ENCODE measurements around the gene ZNF14.

Gene ZNF14

GRCh38 chr19:19737559-19738332 lies 4.8 kb upstream of the ZNF14 start:
- DNase-seq (ENCODE audit: low read depth), result no peak
- H3K4me3 ChIP-seq (ENCODE audit: low read length), result no peak overlapping the region
- no peak for TF ChIP-seq CTCF (conservative IDR thresholded peaks at IDR 0.05; ENCODE audit: low read depth, low read length)

- no peak for TF ChIP-seq CTCF (conservative IDR thresholded peaks at IDR 0.05; ENCODE audit: low read depth, low read length)
- H3K4me3 ChIP-seq (ENCODE audit: low read length), result no peak overlapping the region
- DNase-seq (ENCODE audit: low read depth), result no peak
These were observed 11.0 kb downstream of the ZNF14 start for GRCh38 chr19:19721896-19722295.

GRCh38 chr19:19719798-19720197 lies 13.1 kb downstream of the ZNF14 start:
- no peak for TF ChIP-seq CTCF (conservative IDR thresholded peaks at IDR 0.05; ENCODE audit: low read depth, low read length)
- no peak for DNase-seq (ENCODE audit: low read depth)
- no peak overlapping the region for H3K4me3 ChIP-seq (ENCODE audit: low read length)

GRCh38 chr19:19711934-19712828 lies 20.7 kb downstream of the ZNF14 start:
- TF ChIP-seq CTCF (conservative IDR thresholded peaks at IDR 0.05; ENCODE audit: low read depth, low read length), result no peak
- DNase-seq (ENCODE audit: low read depth), result no peak
- no peak overlapping the region for H3K4me3 ChIP-seq (ENCODE audit: low read length)

- no peak overlapping the region for H3K4me3 ChIP-seq (ENCODE audit: low read length)
- TF ChIP-seq CTCF (conservative IDR thresholded peaks at IDR 0.05; ENCODE audit: low read depth, low read length), result no peak
- no peak for DNase-seq (ENCODE audit: low read depth)
These were observed 21.5 kb downstream of the ZNF14 start for GRCh38 chr19:19711306-19711933.

GRCh38 chr19:19710506-19710905 lies 22.4 kb downstream of the ZNF14 start:
- no peak for DNase-seq (ENCODE audit: low read depth)
- no peak for TF ChIP-seq CTCF (conservative IDR thresholded peaks at IDR 0.05; ENCODE audit: low read depth, low read length)
- no peak overlapping the region for H3K4me3 ChIP-seq (ENCODE audit: low read length)

Data from retinal pigment epithelial cell (primary cell).